GM18517 (cell line): ENCODE measurements around the gene AKR1C3.
"Not testable (repeated sequence)": the region's sequence is repeated elsewhere in the genome, so short reads cannot be mapped to it uniquely, and the experiment has no call there.

Experiments used
- ATAC-seq: cut with Tn5 transposase; IDR thresholded peaks from one replicate; pipeline ENCODE4 v1.9.1; 2021; ENCODE audit warnings: mild to moderate bottlenecking, moderate library complexity; ENCODE audit not compliant: unreplicated experiment

Gene AKR1C3

DNA sequence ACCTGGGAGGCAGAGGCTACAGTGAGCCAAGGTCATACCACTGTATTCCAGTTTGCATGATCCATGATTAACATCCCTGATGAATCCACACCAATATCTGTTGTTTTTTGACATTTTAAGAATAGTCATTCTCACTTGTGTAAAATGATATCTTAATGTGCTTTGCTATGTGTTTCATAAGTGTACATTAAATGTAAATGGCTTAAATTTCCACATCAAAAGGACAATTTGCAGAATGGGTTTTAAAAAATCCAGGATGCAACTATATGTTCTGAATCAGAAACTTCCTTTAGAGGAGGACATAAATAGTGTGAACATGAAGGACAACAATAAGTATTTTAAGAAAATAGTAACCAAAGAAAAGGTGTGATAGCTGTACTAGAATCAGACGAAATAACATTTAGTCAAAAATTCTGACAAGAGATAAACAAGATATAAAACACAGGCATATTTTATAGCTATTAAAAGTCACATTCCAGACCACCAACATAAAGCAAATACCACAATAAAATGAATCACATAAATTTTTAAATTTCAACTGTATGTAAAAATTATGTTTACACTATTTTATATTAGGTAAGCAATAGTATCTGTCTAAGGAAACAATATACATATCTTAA, 42.4 kb downstream of the AKR1C3 start:
- no peak for ATAC-seq

DNA sequence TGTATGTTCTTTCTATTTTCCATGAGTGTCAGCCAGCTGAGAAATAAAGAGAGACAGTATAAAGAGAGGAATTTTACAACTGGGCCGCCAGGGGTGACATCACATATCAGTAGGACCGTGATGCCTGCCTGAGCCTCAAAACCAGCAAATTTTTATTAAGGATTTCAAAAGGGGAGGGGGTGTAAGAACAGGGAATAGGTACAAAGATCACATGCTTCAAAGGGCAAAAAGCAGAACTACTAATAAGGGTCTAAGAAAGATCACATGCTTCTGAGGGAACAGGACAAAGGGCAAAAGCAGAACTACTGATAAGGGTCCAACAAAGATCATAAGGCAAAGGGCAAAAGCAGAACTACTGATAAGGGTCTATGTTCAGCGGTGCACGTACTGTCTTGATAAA, 43.5 kb downstream of the AKR1C3 start:
- ATAC-seq: not testable (repeated sequence)

DNA sequence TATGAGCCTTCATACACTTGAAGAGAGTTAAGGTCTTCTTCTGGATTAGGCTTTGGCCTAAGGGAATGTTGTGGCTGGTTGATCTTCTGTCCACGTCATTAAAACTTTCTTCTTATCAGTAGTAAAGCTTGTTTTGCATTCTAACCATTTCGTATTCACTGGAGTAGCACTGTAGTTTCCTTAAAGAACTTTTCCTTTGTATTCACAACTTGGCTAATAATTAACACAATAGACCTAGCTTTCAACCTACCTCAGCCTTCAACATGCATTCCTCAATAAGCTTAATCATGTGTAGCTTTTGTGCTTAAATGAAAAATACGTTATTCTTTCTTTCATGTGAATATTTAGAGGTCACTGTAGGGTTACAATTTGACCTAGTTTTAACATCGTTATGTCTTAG, 48.0 kb downstream of the AKR1C3 start:
- no peak for ATAC-seq

DNA sequence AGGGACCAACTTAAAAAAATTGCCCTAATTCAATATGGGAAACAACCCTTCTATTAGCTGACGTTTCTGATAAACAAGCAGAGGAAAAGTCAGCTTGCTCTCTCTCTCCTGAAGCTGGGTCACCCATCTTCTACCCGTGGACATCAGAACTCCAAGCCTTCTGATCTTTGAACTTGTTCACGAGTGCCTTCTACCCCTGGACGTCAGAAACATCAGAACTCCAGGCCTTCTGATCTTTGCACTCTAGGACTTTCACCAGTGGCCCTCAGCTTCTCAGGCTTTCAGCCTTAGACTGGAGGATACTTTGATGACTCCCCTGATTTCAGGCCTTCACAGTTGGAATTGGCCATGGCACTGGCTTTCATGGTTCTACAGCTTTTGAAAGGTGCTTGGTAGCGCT, 48.9 kb downstream of the AKR1C3 start:
- no peak for ATAC-seq

DNA sequence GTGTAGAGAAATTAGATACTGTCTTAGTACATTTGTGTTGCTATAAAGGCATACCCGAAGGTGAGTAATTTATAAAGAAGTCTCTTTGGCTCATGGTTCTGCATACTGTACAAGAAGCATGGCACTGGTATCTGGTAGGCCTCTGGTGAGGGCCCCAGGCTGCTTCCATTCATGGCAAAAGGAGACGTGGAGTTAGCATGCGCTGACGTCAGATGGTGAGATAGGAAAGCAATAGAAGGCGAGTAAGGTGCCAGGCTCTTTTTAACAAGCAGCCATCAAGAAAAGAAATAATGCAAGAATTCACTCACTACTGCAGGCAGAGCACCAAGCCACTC, 52.7 kb downstream of the AKR1C3 start:
- ATAC-seq: no peak

DNA sequence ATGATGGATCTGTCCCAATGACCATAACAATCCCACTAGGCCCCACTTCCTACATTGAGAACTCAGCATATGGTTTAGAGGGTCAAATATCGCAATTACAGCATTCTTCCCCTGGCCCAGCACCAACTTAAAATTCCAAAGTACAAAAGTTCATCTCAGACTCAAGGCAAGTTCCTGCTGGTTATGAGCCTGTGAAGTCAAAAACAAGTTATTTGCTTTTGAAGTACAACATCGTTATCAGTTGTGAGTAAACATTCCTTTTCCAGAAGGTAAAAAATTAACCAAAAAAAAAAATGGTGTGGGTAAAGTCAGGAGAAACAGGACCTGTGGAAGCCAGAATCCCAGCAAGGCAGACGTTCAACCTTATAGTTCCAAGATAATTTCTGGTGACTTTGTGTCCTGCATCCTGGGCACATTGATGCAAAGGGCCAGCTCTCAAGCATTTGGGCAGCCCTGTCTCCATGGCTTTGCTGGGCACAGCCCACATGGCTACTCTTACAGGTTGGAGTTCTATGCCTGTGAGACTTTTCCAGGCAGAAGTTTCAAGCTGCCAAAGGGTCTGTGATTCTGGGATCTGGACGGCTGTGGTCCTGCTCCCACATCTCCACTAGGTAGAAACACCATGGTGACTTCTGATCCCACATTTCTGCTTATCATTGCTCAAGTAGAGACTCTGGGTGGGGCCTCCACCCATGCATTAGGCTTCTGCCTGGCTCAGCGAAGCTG, 53.2 kb downstream of the AKR1C3 start:
- ATAC-seq: no peak

DNA sequence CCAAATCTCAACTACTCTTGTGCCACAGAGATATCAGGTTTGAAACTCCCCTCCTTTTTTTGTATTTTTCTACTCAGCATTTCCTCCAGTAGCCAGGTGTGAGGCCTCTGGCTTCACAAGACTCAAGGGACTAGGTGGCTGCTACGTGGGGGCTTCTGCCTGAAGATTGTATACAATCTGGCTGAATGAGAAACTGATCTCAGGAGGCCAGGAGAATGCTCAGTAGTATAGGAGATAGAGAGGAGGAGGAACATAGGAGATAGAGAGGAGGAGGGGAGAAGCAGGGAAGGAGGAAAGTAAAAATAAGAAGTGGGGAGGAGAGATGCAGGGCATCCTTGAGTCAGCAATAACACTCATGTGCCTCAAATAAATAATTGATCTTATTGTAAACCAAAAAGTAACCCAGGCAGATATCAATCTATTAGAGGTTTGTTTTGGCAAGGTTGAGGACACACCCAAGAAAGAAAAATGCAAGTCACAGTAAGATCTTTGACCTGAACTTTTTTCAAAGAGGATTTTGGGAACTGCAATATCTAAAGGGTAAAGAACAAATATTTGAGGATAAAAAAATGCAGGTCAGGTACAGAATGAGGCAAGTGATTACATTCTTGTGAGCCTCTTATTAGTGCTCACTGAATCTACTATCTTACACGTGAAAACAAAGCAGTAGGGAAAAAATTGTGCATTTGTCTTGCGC, 53.9 kb downstream of the AKR1C3 start:
- ATAC-seq: no peak

DNA sequence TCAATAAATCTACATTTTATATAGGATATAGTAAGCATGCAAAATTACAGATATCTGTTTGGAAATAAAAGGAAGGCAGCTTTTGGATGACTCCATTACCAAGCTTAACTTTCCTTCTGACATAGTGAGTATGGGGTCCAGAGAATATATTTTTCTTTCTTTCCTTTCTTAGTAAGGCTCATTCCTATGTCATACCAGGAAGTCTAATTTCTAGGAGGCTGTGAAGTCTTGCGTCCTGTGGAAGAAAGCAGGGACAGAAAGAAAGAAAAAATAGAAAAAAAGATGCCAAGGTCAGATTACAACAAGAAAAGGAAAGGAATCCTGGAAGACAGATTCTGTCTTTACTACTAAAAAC, 54.4 kb downstream of the AKR1C3 start:
- no peak for ATAC-seq

DNA sequence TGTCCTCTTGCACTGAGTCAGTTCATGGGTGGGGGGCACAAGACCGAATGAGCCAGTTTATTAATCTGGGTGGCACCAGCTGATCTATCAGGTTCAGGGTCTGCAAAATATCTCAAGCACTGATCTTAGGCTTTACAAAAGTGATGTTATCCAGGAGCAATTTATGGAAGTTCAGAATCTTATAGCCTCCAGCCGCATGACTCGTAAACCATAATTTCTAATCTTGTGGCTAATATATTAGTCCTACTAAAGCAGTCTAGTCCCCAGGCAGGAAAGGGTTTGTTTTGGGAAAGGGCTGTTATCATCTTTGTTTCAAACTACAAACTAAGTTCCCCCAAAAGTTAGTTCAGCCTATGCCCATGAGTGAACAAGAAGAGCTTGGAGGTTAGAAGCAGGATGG, 56.9 kb downstream of the AKR1C3 start:
- no peak for ATAC-seq

DNA sequence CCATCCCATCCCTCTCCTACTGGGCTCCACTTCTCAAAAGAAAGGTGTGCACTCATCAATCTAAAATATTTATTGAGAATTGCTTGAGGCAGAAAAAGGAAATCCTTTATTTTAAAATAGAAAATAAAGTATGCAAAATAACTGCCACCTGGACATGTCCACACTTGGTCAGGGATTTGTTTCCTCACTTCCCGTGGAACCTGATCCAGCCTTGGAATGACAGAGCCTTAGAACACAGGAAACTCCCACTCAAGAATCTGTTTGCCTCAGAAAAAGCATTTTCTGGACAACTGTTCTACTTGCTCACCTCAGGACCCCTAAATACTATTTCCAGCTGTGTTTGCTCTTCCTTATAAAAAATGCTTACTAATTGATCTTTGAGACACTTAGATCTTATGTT, 61.7 kb downstream of the AKR1C3 start:
- ATAC-seq: no peak
